Activated CD8-positive, alpha-beta T cell treated with anti-CD3 and anti-CD28 coated beads, Interleukin-2, amount 10 ng/mL, durations not matched to agents 7 days and 5 days (primary cell): ENCODE data around the gene RAB3IP. TPM values are rescaled to one million over a fixed set of nuclear protein-coding genes. Genes with fewer than 3 reads are reported as not detected.

Source experiments
- ATAC-seq: fragments of 150-1000 bp; cut with Tn5 transposase; one replicate; pipeline ENCODE4 v1.10.0; 2021; ENCODE audit warnings: moderate library complexity
- CTCF ChIA-PET: fragments of 350-600 bp; sonication (Branson Sonifier 250); formaldehyde crosslinking; loops from one replicate; lab custom pipeline; 2021; ENCODE audit warnings: antibody characterized with exemption; lab: Charles Lee
- POLR2A ChIA-PET: fragments of 350-600 bp; sonication (Branson Sonifier 250); formaldehyde crosslinking; loops from one replicate; lab custom pipeline; 2021; ENCODE audit warnings: antibody characterized with exemption; lab: Charles Lee
- DNase-seq: peaks from one replicate; pipeline ENCODE4 v3.0.0-alpha.2; 2020
- H3K27ac Mint-ChIP-seq: one replicate; pipeline ENCODE4 v1.8.0; 2021; ENCODE audit warnings: mild to moderate bottlenecking, mixed read lengths
- H3K27me3 Mint-ChIP-seq: one replicate; pipeline ENCODE4 v1.8.0; 2021; ENCODE audit warnings: low read depth, mixed read lengths
- H3K36me3 Mint-ChIP-seq: one replicate; pipeline ENCODE4 v1.8.0; 2021; ENCODE audit warnings: low read depth, mixed read lengths
- H3K4me1 Mint-ChIP-seq: one replicate; pipeline ENCODE4 v1.8.0; 2021; ENCODE audit warnings: low read depth, mixed read lengths
- H3K4me3 Mint-ChIP-seq: one replicate; pipeline ENCODE4 v1.8.0; 2021; ENCODE audit warnings: mild to moderate bottlenecking, mixed read lengths
- H3K9me3 Mint-ChIP-seq: one replicate; pipeline ENCODE4 v1.8.0; 2022; ENCODE audit warnings: mixed read lengths; ENCODE audit not compliant: insufficient read depth
- total RNA-seq, 2 experiments: library from RNA; stranded (reverse); gene quantifications; one replicate each; pipeline ENCODE4 v1.2.3, GENCODE V29; 2021

Gene RAB3IP
- total RNA-seq, 2 experiments from 2014 or later: 26.2 to 27.7 TPM

- ChIA-PET CTCF (no interaction called here), POLR2A (no interaction called here)
- H3K27ac Mint-ChIP-seq: no peak overlapping the region
- no peaks in the 10 kb centered on the region for H3K9me3 Mint-ChIP-seq
- no peak overlapping the region for H3K4me3 Mint-ChIP-seq
- no peaks in the 10 kb centered on the region for H3K4me1 Mint-ChIP-seq
- no peaks in the 10 kb centered on the region for H3K36me3 Mint-ChIP-seq
- no peak for ATAC-seq
- H3K27me3 Mint-ChIP-seq: no peaks in the 10 kb centered on the region
- no peak for DNase-seq
Measured at GRCh38 chr12:69822201-69822860, 83.7 kb downstream of the RAB3IP start.

- ChIA-PET CTCF (no interaction called here), POLR2A (no interaction called here)
- Mint-ChIP-seq H3K27me3 (peaks cover under 1% of the 10 kb centered on the region), H3K4me1 (no peaks in the 10 kb centered on the region), H3K27ac (no peak overlapping the region), H3K36me3 (no peaks in the 10 kb centered on the region), H3K4me3 (no peak overlapping the region), H3K9me3 (no peaks in the 10 kb centered on the region)
- ATAC-seq (no peak), DNase-seq (no peak)
Measured at GRCh38 chr12:69824028-69824427, 85.4 kb downstream of the RAB3IP start.

DNA sequence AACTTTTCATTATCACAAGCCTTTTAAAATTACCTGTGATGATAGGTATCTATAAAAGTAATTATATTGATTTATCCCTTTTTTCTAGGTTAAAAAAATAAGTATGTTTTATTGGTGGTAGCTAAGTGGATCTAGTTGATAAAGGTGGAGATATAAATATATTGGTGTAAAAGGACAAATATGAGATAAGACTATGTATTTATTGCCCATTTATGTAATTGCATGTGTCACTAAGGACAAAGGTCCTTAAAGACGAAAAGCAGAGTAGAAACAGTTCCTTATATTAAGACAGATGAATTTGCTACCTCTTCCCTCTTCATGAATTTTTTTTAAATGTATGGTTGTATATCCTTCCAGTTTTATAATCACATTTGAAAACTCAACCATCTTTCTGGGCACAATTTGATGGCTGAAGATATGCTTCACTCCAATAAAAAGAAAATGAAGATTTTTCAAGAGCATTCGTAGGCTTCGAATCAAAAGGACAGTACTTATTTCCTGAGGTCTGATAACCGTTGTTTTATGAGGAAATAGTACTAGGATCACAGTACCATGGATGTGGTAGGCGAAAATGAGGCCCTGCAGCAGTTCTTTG is 86.4 kb downstream of the RAB3IP start, which contains the start of gene MYRFL:
TSS of gene MYRFL (plus strand) at position 262 of the 595 bp plus-strand sequence. CDS start at position 553, 291 bp downstream.
- ChIA-PET POLR2A (no interaction called here), CTCF (no interaction called here)
- H3K4me1 Mint-ChIP-seq: no peaks in the 10 kb centered on the region

GRCh38 chr12:69828897-69829296 is 90.2 kb downstream of the RAB3IP start:
- H3K27ac Mint-ChIP-seq: no peak overlapping the region
- no peaks in the 10 kb centered on the region for H3K9me3 Mint-ChIP-seq
- CTCF ChIA-PET: no interaction called here
- peaks cover 10% of the 10 kb centered on the region for H3K27me3 Mint-ChIP-seq
- DNase-seq (no peak), ATAC-seq (no peak)
- H3K36me3 Mint-ChIP-seq: no peaks in the 10 kb centered on the region
- no peaks in the 10 kb centered on the region for H3K4me1 Mint-ChIP-seq
- H3K4me3 Mint-ChIP-seq: no peak overlapping the region
- POLR2A ChIA-PET: no interaction called here

More for the DNA sequence above, 86.4 kb downstream of the RAB3IP start, which contains the start of gene MYRFL:
- Mint-ChIP-seq H3K36me3 (no peaks in the 10 kb centered on the region), H3K9me3 (no peaks in the 10 kb centered on the region), H3K27me3 (peaks cover 6% of the 10 kb centered on the region), H3K27ac (no peak within 1 kb of the TSS), H3K4me3 (no peak within 1 kb of the TSS)
- ATAC-seq: no peak
- DNase-seq: no peak

DNA sequence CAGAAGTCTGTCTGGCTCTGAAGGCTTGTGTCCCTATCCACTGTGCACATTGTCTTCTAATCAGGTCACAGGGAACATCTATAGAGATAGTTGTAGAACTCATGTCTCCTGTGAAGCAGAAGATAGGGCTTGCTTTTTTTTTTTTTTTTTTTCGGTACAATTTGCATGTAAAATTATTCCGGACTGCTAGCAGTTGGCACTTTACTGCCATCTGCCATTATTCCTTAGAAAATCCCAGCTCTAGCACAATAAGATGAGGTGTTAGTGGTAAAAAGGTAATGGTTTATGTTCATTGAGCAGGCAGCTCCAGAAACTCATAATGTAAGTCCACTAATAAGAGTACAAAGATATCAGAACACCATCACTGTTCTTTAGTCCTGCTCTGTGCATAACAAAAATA is 95.0 kb downstream of the RAB3IP start:
- CTCF ChIA-PET: no interaction called here
- Mint-ChIP-seq H3K27me3 (peaks cover 12% of the 10 kb centered on the region), H3K36me3 (no peaks in the 10 kb centered on the region)

GRCh38 chr12:69834147-69834546 is 95.5 kb downstream of the RAB3IP start:
- Mint-ChIP-seq H3K9me3 (no peaks in the 10 kb centered on the region), H3K4me1 (no peaks in the 10 kb centered on the region), H3K4me3 (no peak overlapping the region), H3K27ac (no peak overlapping the region), H3K27me3 (peaks cover 10% of the 10 kb centered on the region), H3K36me3 (no peaks in the 10 kb centered on the region)
- DNase-seq: no peak
- ChIA-PET POLR2A (no interaction called here), CTCF (no interaction called here)
- no peak for ATAC-seq

More for the DNA sequence above, 95.0 kb downstream of the RAB3IP start:
- H3K4me1 Mint-ChIP-seq: no peaks in the 10 kb centered on the region
- H3K9me3 Mint-ChIP-seq: no peaks in the 10 kb centered on the region
- H3K27ac Mint-ChIP-seq: no peak overlapping the region
- ATAC-seq (no peak), DNase-seq (no peak)
- POLR2A ChIA-PET: no interaction called here
- H3K4me3 Mint-ChIP-seq: no peak overlapping the region

GRCh38 chr12:69834576-69834975 is 95.9 kb downstream of the RAB3IP start:
- no peak for DNase-seq
- ChIA-PET CTCF (no interaction called here), POLR2A (no interaction called here)
- Mint-ChIP-seq H3K4me3 (no peak overlapping the region), H3K4me1 (no peaks in the 10 kb centered on the region), H3K27ac (no peak overlapping the region), H3K36me3 (no peaks in the 10 kb centered on the region), H3K27me3 (peaks cover 9% of the 10 kb centered on the region), H3K9me3 (no peaks in the 10 kb centered on the region)
- ATAC-seq: no peak

DNA sequence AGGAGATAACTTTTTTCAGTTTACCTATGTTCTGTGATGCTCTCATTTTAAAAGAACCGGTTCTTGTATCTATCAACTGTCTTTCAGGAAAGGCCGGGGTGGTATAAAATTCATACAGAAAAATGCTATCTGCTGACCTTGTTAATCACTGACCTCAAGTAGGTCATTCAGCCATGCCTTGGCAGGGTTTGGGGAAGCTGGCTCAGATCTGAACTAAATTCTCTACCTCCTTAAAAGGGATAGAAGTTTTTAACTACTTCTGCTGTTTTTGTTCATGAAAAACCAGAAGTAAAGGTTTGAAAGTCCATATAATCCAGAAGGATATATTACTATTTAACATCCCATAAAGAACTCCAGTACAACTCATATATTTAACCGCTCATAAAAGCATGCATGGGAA is 96.4 kb downstream of the RAB3IP start:
- peaks cover 6% of the 10 kb centered on the region for H3K27me3 Mint-ChIP-seq
- ATAC-seq: no peak
- no peaks in the 10 kb centered on the region for H3K36me3 Mint-ChIP-seq
- no peak overlapping the region for H3K4me3 Mint-ChIP-seq
- H3K4me1 Mint-ChIP-seq: no peaks in the 10 kb centered on the region
- H3K27ac Mint-ChIP-seq: no peak overlapping the region
- H3K9me3 Mint-ChIP-seq: no peaks in the 10 kb centered on the region
- ChIA-PET CTCF (no interaction called here), POLR2A (no interaction called here)
- DNase-seq: no peak

GRCh38 chr12:69836015-69836414 is 97.4 kb downstream of the RAB3IP start:
- CTCF ChIA-PET: no interaction called here
- H3K36me3 Mint-ChIP-seq: no peaks in the 10 kb centered on the region

DNA sequence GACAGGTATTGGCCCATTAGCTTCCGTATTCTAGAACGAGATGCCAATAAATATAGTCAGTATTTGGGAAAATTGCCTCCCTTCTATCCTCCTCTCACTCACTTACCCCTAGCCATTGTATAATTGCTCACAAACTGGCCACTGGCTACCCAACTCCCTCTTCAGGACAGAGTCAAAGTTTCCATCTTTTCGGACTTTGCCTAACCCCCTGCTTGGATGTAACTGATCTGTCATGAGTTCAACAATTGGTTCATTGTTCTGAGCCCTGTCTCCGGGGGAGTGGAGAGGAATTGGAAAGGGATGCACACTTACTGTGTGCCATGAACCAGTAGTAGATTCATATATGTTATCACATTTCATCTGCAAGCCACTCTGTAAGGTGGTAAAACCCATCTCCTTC is 98.5 kb downstream of the RAB3IP start:
- H3K27me3 Mint-ChIP-seq: peaks cover 9% of the 10 kb centered on the region
- H3K4me3 Mint-ChIP-seq: no peak overlapping the region
- no peak for ATAC-seq
- ChIA-PET CTCF (no interaction called here), POLR2A (no interaction called here)
- H3K4me1 Mint-ChIP-seq: no peaks in the 10 kb centered on the region
- H3K9me3 Mint-ChIP-seq: no peaks in the 10 kb centered on the region
- DNase-seq: no peak
- no peaks in the 10 kb centered on the region for H3K36me3 Mint-ChIP-seq
- no peak overlapping the region for H3K27ac Mint-ChIP-seq

More at GRCh38 chr12:69836015-69836414, 97.4 kb downstream of the RAB3IP start:
- ATAC-seq: no peak
- no peak overlapping the region for H3K27ac Mint-ChIP-seq
- H3K4me1 Mint-ChIP-seq: no peaks in the 10 kb centered on the region
- DNase-seq: no peak
- H3K9me3 Mint-ChIP-seq: no peaks in the 10 kb centered on the region
- H3K4me3 Mint-ChIP-seq: no peak overlapping the region
- POLR2A ChIA-PET: no interaction called here
- peaks cover 9% of the 10 kb centered on the region for H3K27me3 Mint-ChIP-seq

DNA sequence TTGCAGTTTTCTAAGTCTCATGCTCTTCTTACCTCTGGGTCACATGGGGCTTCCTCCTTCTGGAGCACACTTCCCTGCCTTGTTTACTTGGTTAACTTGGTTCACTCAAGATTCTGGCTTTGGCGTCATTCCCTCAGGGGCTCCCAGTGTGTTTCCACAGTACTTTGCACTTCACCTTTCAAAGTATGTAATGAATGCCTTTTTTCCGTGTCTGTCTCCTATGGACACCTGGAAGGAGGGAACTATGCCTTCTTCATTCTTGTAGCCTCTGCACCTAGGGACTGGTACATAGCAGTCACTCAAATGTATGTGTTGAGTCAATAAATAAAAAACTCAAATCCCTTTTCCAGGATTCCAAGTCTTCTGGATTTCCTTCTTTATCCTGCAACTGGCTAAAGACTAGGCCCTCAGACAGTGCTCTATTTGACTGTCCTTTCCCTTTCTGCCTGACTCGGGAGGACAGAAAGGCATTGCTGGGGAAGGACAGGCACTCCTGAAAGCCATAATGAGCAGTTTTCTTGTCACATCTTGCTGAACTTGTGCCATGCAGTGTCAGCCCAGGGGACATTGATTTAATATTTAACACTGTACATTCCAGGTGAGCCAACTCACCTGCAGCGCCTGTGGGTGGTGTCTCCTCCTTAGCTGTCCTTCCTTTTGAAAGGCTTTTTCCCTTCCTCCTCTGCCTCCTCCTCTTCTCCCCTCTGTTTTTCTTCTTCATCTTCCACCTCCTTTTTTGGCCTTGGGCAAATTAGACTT is 99.2 kb downstream of the RAB3IP start:
- ChIA-PET CTCF (no interaction called here), POLR2A (no interaction called here)
- Mint-ChIP-seq H3K4me1 (no peaks in the 10 kb centered on the region), H3K27me3 (peaks cover 6% of the 10 kb centered on the region), H3K4me3 (no peak overlapping the region), H3K27ac (no peak overlapping the region), H3K36me3 (no peaks in the 10 kb centered on the region), H3K9me3 (no peaks in the 10 kb centered on the region)
- DNase-seq (no peak), ATAC-seq (no peak)

DNA sequence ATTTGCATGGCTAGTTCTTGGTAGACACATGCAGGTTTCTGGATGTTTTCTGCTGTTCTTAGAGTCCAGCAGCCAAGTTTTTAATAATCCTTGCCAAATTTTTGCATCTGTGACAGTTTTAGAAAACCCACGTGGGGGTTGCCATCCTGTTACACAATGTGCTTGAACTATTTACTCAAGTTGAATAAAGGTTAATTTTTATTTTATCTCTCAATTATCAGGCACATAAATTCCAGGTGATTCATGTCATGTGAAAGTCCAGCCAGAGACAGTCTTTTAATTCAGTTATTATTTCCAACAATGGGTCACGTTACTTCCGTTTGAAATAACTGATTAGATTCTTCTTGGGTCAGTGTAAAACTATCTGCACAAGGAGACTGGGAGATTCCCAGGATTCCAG is 102.1 kb downstream of the RAB3IP start:
- Mint-ChIP-seq H3K27ac (no peak overlapping the region), H3K4me3 (no peak overlapping the region), H3K4me1 (no peaks in the 10 kb centered on the region), H3K9me3 (no peaks in the 10 kb centered on the region), H3K27me3 (peaks cover 5% of the 10 kb centered on the region), H3K36me3 (no peaks in the 10 kb centered on the region)
- DNase-seq (no peak), ATAC-seq (no peak)
- ChIA-PET CTCF (no interaction called here), POLR2A (no interaction called here)
